Transverse colon (tissue), 4 donors: Measurements from ENCODE around the gene MYO16.

ENCODE experiments used
- CTCF ChIP-seq, 5 experiments: fragments of 200-600 bp in 3 of 5; fragments of 450-650 bp in 2 of 5; sonication (generic) in 3 of 5; IDR thresholded peaks; 1 replicate in 2 of 5; 2 replicates in 3 of 5; pipeline ENCODE4 v1.5.1; 2016 to 2017; ENCODE audit warnings: antibody characterized with exemption in 5 of 5, inconsistent platforms in 3 of 5, mild to moderate bottlenecking in 2 of 5, moderate library complexity in 1 of 5
- POLR2A ChIP-seq: fragments of 450-650 bp; IDR thresholded peaks from one replicate; pipeline ENCODE4 v1.6.1; 2016; ENCODE audit warnings: antibody characterized with exemption, mild to moderate bottlenecking, moderate library complexity
- POLR2AphosphoS5 ChIP-seq, 3 donors: sonication (generic); formaldehyde crosslinking; IDR thresholded peaks; one replicate each; pipeline ENCODE4 v1.6.1; 2016; ENCODE audit warnings: antibody characterized with exemption in 3 of 3

GRCh38 chr13:109199280-109199679, 569.9 kb downstream of the MYO16 start:
- no peak for TF ChIP-seq CTCF (IDR thresholded peaks at IDR 0.05)
- no peak for TF ChIP-seq POLR2A
- no peak for TF ChIP-seq POLR2AphosphoS5 (IDR thresholded peaks at IDR 0.05)
